ENCODE measurements around the gene TTC7B.
"Not testable (repeated sequence)": the region's sequence is repeated elsewhere in the genome, so short reads cannot be mapped to it uniquely, and the experiment has no call there.

The TTC7B gene

GRCh38 chr14:90815822-90816662, at the start of gene TTC7B:
TSS of gene TTC7B (minus strand) at chr14:90816430. CDS start at chr14:90816295, 135 bp downstream.
- H3K4me3 ChIP-seq (ENCODE audit: low read length), result peak within 1 kb of the TSS; percentile 15; the same call in 1 of the 2 replicates
- no peak for TF ChIP-seq ZNF274 (IDR thresholded peaks at IDR 0.05; ENCODE audit: low read depth, low read length)

GRCh38 chr14:90864741-90865140, 48.5 kb upstream of the TTC7B start:
- no peak for TF ChIP-seq ZNF274 (IDR thresholded peaks at IDR 0.05; ENCODE audit: low read depth, low read length)
- no peak overlapping the region for H3K4me3 ChIP-seq (ENCODE audit: low read length)

- TF ChIP-seq ZNF274 (IDR thresholded peaks at IDR 0.05; ENCODE audit: low read depth, low read length), result no peak
- no peak overlapping the region for H3K4me3 ChIP-seq (ENCODE audit: low read length)
These were observed 42.3 kb upstream of the TTC7B start for GRCh38 chr14:90858511-90858910.

- H3K4me3 ChIP-seq (ENCODE audit: low read length), result no peak overlapping the region
- TF ChIP-seq ZNF274 (IDR thresholded peaks at IDR 0.05; ENCODE audit: low read depth, low read length), result no peak
These were observed 41.6 kb upstream of the TTC7B start for GRCh38 chr14:90857866-90858265.

GRCh38 chr14:90856115-90856514, 39.9 kb upstream of the TTC7B start:
- H3K4me3 ChIP-seq (ENCODE audit: low read length), result not testable (repeated sequence)

- TF ChIP-seq ZNF274 (IDR thresholded peaks at IDR 0.05; ENCODE audit: low read depth, low read length), result no peak
- no peak overlapping the region for H3K4me3 ChIP-seq (ENCODE audit: low read length)
These were observed 36.9 kb upstream of the TTC7B start for GRCh38 chr14:90853116-90853515.

- no peak for TF ChIP-seq ZNF274 (IDR thresholded peaks at IDR 0.05; ENCODE audit: low read depth, low read length)
These were observed 35.3 kb upstream of the TTC7B start for GRCh38 chr14:90851327-90852036.

GRCh38 chr14:90850487-90850886, 34.3 kb upstream of the TTC7B start:
- TF ChIP-seq ZNF274 (IDR thresholded peaks at IDR 0.05; ENCODE audit: low read depth, low read length), result no peak
- H3K4me3 ChIP-seq (ENCODE audit: low read length), result no peak overlapping the region

More at GRCh38 chr14:90851327-90852036, 35.3 kb upstream of the TTC7B start:
- no peak overlapping the region for H3K4me3 ChIP-seq (ENCODE audit: low read length)

- TF ChIP-seq ZNF274 (IDR thresholded peaks at IDR 0.05; ENCODE audit: low read depth, low read length), result no peak
- H3K4me3 ChIP-seq (ENCODE audit: low read length), result no peak overlapping the region
These were observed 33.7 kb upstream of the TTC7B start for GRCh38 chr14:90849787-90850444.

GRCh38 chr14:90848944-90849731, 32.9 kb upstream of the TTC7B start:
- TF ChIP-seq ZNF274 (IDR thresholded peaks at IDR 0.05; ENCODE audit: low read depth, low read length), result no peak

GRCh38 chr14:90846511-90846910, 30.3 kb upstream of the TTC7B start:
- no peak overlapping the region for H3K4me3 ChIP-seq (ENCODE audit: low read length)
- no peak for TF ChIP-seq ZNF274 (IDR thresholded peaks at IDR 0.05; ENCODE audit: low read depth, low read length)

More at GRCh38 chr14:90848944-90849731, 32.9 kb upstream of the TTC7B start:
- H3K4me3 ChIP-seq (ENCODE audit: low read length), result no peak overlapping the region

- no peak for TF ChIP-seq ZNF274 (IDR thresholded peaks at IDR 0.05; ENCODE audit: low read depth, low read length)
- H3K4me3 ChIP-seq (ENCODE audit: low read length), result no peak overlapping the region
These were observed 28.1 kb upstream of the TTC7B start for GRCh38 chr14:90844321-90844720.

GRCh38 chr14:90842726-90843125, 26.5 kb upstream of the TTC7B start:
- no peak for TF ChIP-seq ZNF274 (IDR thresholded peaks at IDR 0.05; ENCODE audit: low read depth, low read length)

GRCh38 chr14:90840667-90841066, 24.4 kb upstream of the TTC7B start:
- not testable (repeated sequence) for H3K4me3 ChIP-seq (ENCODE audit: low read length)

More at GRCh38 chr14:90842726-90843125, 26.5 kb upstream of the TTC7B start:
- no peak overlapping the region for H3K4me3 ChIP-seq (ENCODE audit: low read length)

Measured in GM08714 (cell line).